ENCODE measurements around the gene GFI1B. TPM values are rescaled to one million over a fixed set of nuclear protein-coding genes. Genes with fewer than 3 reads are reported as not detected.
"Not testable (repeated sequence)": the region's sequence is repeated elsewhere in the genome, so short reads cannot be mapped to it uniquely, and the experiment has no call there.

GFI1B gene
- total RNA-seq, 2 donors from 2014 or later, result not detected

GRCh38 chr9:132988244-132989013 is 9.9 kb downstream of the GFI1B start:
- H3K36me3 ChIP-seq (replicated peaks in 1 of 2; ENCODE audit: insufficient read depth in 1 of 2, low read depth in 2 of 2), result no peaks in the 10 kb centered on the region
- H3K27ac ChIP-seq, result no peak overlapping the region
- H3K9me3 ChIP-seq, result no peaks in the 10 kb centered on the region
- no peak for ATAC-seq
- TF ChIP-seq CTCF (IDR thresholded peaks at IDR 0.05), result no peak
- no peak for TF ChIP-seq POLR2A (IDR thresholded peaks at IDR 0.05)
- DNase-seq, result no peak
- 66 to 70% methylated on average over 8 to 12 of the region's 14 CpGs for WGBS, 2 donors
- no peaks in the 10 kb centered on the region for H3K4me1 ChIP-seq
- H3K27me3 ChIP-seq, result no peaks in the 10 kb centered on the region
- intact Hi-C loops (cut with DNase I), result no loop called here
- H3K4me3 ChIP-seq, result no peak overlapping the region

GRCh38 chr9:132989014-132989310 is 10.5 kb downstream of the GFI1B start:
- Histone ChIP-seq H3K4me3 (no peak overlapping the region), H3K27me3 (no peaks in the 10 kb centered on the region), H3K9me3 (no peaks in the 10 kb centered on the region), H3K4me1 (no peaks in the 10 kb centered on the region), H3K36me3 (replicated peaks in 1 of 2; ENCODE audit: insufficient read depth in 1 of 2, low read depth in 2 of 2) (no peaks in the 10 kb centered on the region), H3K27ac (no peak overlapping the region)
- no peak for DNase-seq
- 83 to 89% methylated on average over 2 to 13 of the region's 13 CpGs for WGBS, 2 donors
- no peak for ATAC-seq
- intact Hi-C loops (cut with DNase I), result no loop called here
- TF ChIP-seq POLR2A (IDR thresholded peaks at IDR 0.05), result no peak
- no peak for TF ChIP-seq CTCF (IDR thresholded peaks at IDR 0.05)

GRCh38 chr9:132989414-132989996 is 11.0 kb downstream of the GFI1B start:
- Histone ChIP-seq H3K9me3 (no peaks in the 10 kb centered on the region), H3K4me1 (no peaks in the 10 kb centered on the region), H3K27me3 (no peaks in the 10 kb centered on the region), H3K4me3 (no peak overlapping the region), H3K27ac (no peak overlapping the region), H3K36me3 (replicated peaks in 1 of 2; ENCODE audit: insufficient read depth in 1 of 2, low read depth in 2 of 2) (no peaks in the 10 kb centered on the region)
- WGBS, 2 donors, result 81 to 83% methylated on average over 22 to 23 of the region's 23 CpGs
- intact Hi-C loops (cut with DNase I), result no loop called here
- ATAC-seq (no peak), DNase-seq (no peak)
- TF ChIP-seq POLR2A (IDR thresholded peaks at IDR 0.05), result no peak
- TF ChIP-seq CTCF (IDR thresholded peaks at IDR 0.05), result no peak

GRCh38 chr9:132989998-132990557 is 11.6 kb downstream of the GFI1B start:
- intact Hi-C loops (cut with DNase I); H3K27me3 ChIP-seq; H3K27ac ChIP-seq; ATAC-seq; H3K4me1 ChIP-seq; DNase-seq; H3K36me3 ChIP-seq (replicated peaks in 1 of 2; ENCODE audit: insufficient read depth in 1 of 2, low read depth in 2 of 2); H3K4me3 ChIP-seq; H3K9me3 ChIP-seq: not testable (repeated sequence)
- 57 to 66% methylated on average over 3 to 4 of the region's 4 CpGs for WGBS, 2 donors

- H3K27ac ChIP-seq, result no peak overlapping the region
- H3K4me3 ChIP-seq, result no peak overlapping the region
- intact Hi-C loops (cut with DNase I), result no loop called here
- DNase-seq (no peak), ATAC-seq (no peak)
- 80 to 88% methylated on average over 11 to 14 of the region's 14 CpGs for WGBS, 2 donors
- H3K4me1 ChIP-seq, result no peaks in the 10 kb centered on the region
- no peaks in the 10 kb centered on the region for H3K36me3 ChIP-seq (replicated peaks in 1 of 2; ENCODE audit: insufficient read depth in 1 of 2, low read depth in 2 of 2)
- H3K27me3 ChIP-seq, result no peaks in the 10 kb centered on the region
- no peaks in the 10 kb centered on the region for H3K9me3 ChIP-seq
- no peak for TF ChIP-seq POLR2A (IDR thresholded peaks at IDR 0.05)
These were observed 12.3 kb downstream of the GFI1B start for GRCh38 chr9:132990781-132991180.
